ENCODE data around the gene USP7.
"Not testable (repeated sequence)": the region's sequence is repeated elsewhere in the genome, so short reads cannot be mapped to it uniquely, and the experiment has no call there.

The USP7 gene

GRCh38 chr16:8858994-8859912 lies 104.5 kb downstream of the USP7 start:
- no peak for DNase-seq

- DNase-seq = no peak
These were observed 107.7 kb downstream of the USP7 start for GRCh38 chr16:8855972-8856371.

- DNase-seq = no peak
These were observed 108.5 kb downstream of the USP7 start for GRCh38 chr16:8855051-8855786.

GRCh38 chr16:8854298-8854948 lies 109.3 kb downstream of the USP7 start:
- no peak for DNase-seq

- DNase-seq = no peak
These were observed 110.1 kb downstream of the USP7 start for GRCh38 chr16:8853611-8854010.

GRCh38 chr16:8853150-8853549 lies 110.6 kb downstream of the USP7 start:
- DNase-seq = no peak

GRCh38 chr16:8852534-8852933 lies 111.2 kb downstream of the USP7 start:
- DNase-seq = no peak

- no peak for DNase-seq
These were observed 111.8 kb downstream of the USP7 start for GRCh38 chr16:8851761-8852403.

GRCh38 chr16:8850279-8850885 lies 113.3 kb downstream of the USP7 start:
- DNase-seq = no peak

GRCh38 chr16:8849411-8850011 lies 114.2 kb downstream of the USP7 start:
- no peak for DNase-seq

GRCh38 chr16:8848939-8849391 lies 114.7 kb downstream of the USP7 start:
- DNase-seq = no peak

- DNase-seq = no peak
These were observed 115.3 kb downstream of the USP7 start for GRCh38 chr16:8848231-8848938.

- no peak for DNase-seq
These were observed 116.1 kb downstream of the USP7 start for GRCh38 chr16:8847623-8848022.

GRCh38 chr16:8847145-8847544 lies 116.6 kb downstream of the USP7 start:
- no peak for DNase-seq

GRCh38 chr16:8846401-8846932 lies 117.2 kb downstream of the USP7 start:
- DNase-seq = no peak

- no peak for DNase-seq
These were observed 117.9 kb downstream of the USP7 start for GRCh38 chr16:8845699-8846298.

- DNase-seq = not testable (repeated sequence)
These were observed 120.4 kb downstream of the USP7 start for GRCh38 chr16:8843296-8843695.
